ENCODE measurements around the gene CYP26B1.
"Not testable (repeated sequence)": the region's sequence is repeated elsewhere in the genome, so short reads cannot be mapped to it uniquely, and the experiment has no call there.

CYP26B1 gene

DNA sequence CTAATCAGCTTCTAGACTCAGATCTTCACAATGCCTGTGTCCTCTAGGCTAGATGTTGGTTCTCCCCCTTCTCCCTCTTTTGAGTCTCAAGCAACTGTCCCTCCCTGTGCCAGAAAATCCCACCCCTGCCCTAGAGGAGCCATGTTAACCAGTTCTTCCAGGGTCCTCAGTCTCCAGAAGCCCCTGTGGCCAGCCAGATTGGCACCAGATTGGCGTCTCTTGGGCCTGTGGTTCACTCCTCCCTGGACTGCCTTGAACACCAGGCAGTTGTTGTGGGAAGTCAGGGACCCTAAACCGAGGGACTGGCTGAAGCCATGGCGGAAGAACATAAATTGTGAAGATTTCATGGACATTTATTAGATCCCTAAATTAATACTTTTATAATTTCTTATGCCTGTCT lies 36.6 kb downstream of the CYP26B1 start:
- DNase-seq (ENCODE audit: extremely low read depth in 1 of 2, low read depth in 1 of 2): no peak

DNA sequence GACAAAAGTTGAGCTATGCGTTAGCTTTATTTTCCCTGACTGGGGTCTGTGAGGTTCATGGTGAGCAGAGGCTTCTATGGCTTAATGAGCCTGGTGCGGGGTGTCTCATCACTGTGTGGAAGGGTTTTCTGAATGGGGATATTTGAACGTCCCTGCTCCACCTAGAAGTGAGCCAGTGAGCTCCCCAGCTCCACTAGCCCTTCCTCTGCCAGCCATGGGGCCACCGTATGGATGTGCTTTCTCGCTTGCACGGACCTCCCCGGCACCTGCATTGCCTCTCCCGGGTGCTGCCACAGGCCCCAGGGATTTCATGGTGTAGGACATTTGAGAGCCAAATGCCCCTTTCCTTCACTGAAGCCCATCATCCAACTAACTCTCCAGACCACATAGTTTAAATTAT lies 37.8 kb downstream of the CYP26B1 start:
- DNase-seq (ENCODE audit: extremely low read depth in 1 of 2, low read depth in 1 of 2): no peak

DNA sequence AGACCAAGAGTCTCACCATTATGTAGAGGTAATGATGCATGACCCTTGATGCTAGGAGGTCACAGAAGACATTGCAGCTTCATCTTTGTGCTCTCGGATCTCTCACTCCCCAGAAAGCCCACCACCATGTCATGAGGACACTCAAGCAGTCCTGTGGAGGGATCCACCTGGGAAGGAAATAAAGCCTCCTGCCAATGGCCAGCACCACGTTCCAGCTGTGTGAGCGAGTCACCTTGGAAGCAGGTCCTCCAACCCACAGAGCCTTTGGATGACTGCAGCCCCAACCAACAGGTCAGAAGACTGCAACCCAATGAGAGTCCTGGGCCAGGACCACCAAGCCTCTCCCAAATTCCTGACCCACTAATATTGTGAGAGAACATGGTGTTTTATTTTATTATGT lies 38.4 kb downstream of the CYP26B1 start:
- no peak for DNase-seq (ENCODE audit: extremely low read depth in 1 of 2, low read depth in 1 of 2)

DNA sequence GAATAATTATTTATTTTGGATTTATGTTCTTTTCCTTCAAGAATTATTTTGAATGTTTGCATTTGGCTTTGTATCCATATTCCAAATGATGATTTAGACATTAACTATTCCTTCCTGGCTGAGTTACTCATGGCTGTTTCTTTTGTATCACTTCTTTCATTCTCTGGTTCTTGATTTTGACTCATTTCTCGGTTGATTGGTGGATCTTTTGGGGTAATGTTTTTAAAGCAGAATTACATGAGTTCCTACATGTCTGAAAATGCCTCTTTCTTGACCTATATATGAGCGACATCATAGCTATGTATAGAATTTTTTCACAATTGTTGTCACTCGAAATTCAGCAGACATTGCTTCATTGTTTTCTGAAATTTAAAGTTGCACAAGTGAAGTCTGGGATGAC lies 39.5 kb downstream of the CYP26B1 start:
- DNase-seq (ENCODE audit: extremely low read depth in 1 of 2, low read depth in 1 of 2): no peak

DNA sequence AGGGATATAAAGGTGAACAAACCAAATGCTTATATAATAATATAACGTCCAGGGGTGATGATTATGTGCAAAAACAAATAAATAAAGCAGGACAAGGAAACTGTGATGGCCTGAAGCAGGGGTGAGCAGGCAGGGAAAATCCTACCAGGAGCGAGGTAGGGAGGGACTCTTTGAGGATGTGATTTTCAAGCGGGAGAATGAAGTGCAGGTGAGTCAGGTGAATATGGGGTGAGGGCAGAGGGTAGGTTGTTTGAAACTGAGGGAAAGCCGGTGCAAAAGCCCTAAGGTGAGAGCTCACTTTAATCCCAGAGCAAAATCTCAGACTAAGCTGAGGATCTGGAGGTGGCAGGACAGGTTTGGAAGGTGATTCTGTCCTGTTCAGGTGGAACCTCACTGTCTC lies 40.7 kb downstream of the CYP26B1 start:
- DNase-seq (ENCODE audit: extremely low read depth in 1 of 2, low read depth in 1 of 2): no peak

DNA sequence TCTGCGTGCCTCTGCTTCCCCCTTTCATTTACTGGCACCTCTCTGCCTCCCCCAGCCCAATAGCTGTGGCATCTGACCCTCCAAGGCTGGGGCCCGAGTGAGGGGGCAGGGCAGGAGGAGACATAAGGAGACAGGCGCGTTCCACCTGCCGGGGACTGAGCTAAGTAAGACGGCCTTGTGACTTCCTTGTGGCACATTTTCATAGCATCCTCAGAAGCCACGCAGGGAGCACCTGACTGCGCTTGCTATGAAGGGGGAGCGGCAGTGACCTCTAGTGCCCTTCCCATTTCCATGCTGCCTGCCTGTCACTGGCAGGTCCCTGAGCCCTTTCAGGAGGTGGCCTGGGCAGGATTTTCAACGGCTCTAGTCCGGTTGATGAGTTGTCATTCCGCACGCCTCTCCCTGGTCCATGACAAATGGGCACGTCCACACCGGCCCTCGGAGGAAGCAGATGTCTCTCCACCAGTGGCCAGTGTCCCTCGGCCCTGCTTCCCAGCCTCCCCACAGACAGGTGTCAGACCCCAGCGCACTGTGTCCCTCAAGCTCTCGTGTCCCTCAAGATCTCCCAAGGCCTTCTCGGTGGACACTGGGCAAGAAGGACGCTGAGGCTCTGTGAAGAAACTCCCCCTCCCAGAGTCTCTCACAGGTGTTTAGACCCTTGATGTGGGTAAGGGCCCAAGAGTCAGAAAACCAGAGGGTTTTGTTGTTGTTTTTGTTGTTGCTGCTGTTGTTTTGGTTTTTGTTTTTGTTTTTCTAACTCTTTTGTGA lies 42.7 kb downstream of the CYP26B1 start:
- no peak for DNase-seq (ENCODE audit: extremely low read depth in 1 of 2, low read depth in 1 of 2)

DNA sequence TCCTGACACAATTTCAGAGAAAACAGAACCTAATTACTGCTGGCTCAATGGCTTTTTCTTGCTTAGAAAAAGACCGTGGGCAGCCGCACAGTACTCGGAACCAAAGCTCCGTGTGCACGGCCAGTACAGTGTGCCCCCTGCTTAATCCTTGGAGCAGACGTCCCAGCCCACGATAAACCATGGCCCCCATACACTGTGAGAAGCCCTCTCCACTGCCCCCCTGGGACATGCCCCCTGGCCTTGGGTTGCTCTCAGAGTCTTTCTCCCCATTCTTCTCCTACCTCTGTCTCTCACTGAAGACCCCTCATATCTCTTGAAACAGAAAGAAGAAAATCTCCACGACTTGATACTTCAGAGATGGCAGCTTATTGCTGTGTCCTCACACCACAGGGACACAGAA lies 44.0 kb downstream of the CYP26B1 start:
- DNase-seq (ENCODE audit: extremely low read depth in 1 of 2, low read depth in 1 of 2): no peak

DNA sequence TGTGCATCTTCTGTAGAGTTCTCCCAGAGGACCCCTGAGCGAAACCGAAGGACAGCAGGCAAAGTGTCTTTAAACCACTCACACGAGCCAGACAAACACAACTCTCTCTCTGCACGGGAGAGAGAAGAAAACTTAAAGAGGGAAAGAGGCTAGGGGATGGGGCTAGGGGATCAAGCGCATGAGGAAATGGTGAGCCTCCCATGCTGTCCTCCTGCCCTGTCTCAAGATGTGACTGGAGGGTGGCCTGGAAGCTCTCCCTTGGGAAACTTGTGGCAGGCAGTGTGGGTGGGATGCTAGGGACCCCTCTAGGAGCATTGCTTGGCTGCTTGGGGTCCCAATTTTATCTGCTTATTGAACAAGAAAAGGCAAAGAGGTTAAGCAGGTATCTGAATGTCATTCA lies 44.5 kb downstream of the CYP26B1 start:
- no peak for DNase-seq (ENCODE audit: extremely low read depth in 1 of 2, low read depth in 1 of 2)

DNA sequence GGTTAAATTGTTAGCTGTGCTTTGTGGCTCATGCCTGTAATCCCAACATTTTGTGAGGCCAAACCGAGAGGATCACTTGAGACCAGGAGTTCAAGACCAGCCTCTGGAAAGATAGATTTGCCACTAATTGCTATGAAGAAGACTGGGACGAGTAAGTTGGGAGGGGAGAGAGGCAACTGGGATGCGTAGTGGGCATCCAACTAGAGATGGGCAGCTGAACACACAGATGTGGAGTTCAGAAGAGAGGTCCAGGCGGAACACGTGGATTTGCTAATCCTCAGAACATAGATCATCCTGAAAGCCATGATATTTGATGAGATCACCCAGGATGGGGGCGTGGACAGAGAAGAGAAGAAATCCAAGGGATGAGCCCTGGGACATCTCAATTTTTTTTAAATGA lies 48.7 kb downstream of the CYP26B1 start:
- DNase-seq (ENCODE audit: extremely low read depth in 1 of 2, low read depth in 1 of 2): no peak

DNA sequence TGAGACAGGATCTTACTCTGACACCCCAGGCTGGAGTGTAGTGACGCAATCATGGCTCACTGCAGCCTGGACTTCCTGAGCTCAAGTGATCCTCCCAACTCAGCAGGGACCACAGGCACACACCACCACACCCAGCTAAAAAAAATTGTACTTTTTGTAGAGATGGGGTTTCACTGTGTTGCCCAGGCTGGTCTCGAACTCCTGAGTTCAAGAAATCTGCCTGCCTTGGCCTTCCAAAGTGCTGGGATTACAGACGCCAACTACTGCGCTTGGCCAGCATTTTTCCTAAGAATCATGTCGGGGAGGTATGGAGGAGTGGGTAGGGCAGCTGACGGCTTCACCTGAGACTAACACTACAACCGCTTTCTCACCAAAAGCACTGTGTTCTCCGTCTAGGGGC lies 50.4 kb downstream of the CYP26B1 start:
- DNase-seq (ENCODE audit: extremely low read depth in 1 of 2, low read depth in 1 of 2): no peak

DNA sequence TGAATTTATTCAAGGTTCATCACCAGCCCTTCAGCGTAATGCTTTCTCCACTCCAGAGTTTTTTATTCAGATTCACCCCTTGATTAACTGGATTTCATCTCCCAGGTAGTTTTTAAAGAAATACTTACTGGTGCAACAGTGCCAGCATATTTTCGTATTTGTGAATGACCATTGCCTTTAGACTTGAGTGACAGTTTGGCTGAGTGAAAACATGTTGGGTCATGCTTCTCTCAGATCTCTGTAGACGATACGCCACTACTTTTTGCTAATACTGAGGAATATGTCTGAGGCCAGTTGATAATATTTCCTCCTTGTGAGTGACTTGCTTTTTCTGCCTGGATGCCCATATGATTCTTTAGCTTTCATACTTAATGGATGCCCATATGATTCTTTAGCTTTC lies 51.5 kb downstream of the CYP26B1 start:
- no peak for DNase-seq (ENCODE audit: extremely low read depth in 1 of 2, low read depth in 1 of 2)

DNA sequence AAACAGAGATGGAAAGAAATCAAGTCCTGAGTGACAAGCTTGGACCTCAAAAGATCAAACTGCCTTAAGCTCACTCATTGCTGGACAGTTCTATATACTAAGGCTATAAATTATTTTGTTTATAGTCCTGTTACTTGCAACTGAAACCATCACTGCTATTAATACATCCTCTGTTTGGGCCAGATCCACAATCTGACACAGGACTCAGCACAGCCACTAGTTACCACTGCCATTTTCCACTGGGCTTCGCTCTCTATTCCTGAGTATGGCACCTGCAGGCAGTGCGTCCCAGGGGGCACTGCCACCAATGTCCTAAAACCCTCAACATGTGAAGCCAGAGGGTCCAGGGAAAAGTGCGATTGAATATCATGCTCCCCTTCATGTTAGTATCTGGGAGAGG lies 52.3 kb downstream of the CYP26B1 start:
- DNase-seq (ENCODE audit: extremely low read depth in 1 of 2, low read depth in 1 of 2): no peak

DNA sequence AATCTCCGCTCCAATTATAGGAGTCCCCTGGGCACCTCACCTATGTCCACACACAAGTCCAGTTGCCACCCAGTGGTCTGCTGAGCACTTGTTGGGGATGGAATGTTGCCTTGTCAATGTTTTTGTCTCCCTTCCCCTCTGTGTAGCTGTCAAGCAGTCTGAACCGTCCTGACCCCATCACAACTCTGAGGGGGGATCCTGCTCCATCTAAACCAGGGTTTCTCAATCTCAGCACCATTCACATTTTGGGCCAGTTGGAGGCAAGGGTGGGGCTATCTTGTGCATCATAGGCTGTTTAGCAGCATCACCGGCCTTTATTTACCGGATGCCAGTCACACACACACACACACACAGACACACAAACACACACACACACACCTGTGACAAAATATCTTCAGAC lies 53.0 kb downstream of the CYP26B1 start:
- no peak for DNase-seq (ENCODE audit: extremely low read depth in 1 of 2, low read depth in 1 of 2)

DNA sequence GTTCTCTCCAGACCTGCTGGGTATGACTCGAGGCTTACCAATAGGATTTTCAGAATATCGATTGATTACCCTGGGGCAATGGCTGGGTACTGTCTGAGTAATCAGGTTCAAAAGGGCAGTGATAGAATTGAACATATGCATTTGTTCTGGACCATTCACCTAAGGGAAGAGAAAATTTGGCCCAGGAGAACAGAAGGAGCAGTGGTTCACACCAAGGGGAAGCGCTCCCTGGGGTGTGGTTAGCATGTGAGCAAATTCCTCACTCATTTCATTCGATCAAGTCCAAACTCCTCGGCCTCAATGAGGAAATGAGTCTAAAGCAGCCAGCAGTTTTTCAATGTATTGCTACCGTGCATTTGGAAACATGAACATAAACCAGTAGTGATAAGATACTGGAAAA lies 55.6 kb downstream of the CYP26B1 start:
- DNase-seq (ENCODE audit: extremely low read depth in 1 of 2, low read depth in 1 of 2): no peak

DNA sequence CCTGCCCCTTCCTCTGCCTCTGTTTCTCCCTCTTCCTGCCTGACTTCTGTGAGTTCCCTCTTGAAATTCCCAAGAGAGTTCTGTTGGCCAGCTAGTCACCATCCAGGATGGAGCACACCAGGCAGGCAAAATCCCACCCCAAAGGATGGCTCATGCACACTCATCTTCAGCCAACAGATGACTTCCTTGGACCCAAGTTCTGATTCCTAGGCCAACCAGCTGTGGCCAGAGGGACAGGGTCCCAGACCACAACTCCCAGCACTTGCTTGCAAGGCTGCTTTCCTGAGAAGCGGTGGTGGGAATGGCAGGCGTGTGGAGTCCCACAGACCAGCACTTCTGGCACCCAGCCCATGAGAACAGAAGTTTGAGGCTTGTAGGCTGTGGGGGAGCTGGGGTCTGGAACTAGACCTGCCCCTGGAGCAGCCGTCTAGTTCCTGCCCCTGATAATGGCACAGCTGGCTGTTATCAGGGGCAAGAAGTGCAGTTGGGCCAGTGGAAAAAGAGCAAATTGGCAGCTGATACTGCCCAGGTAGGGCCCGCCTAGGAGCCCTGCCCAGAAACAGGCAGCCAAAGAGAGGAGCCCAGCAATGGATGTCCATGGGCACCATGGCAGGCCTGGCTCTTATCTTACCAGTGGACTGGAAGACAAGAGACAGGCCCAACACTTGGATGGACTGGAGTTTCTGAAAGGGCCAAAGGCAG lies 56.7 kb downstream of the CYP26B1 start:
- DNase-seq (ENCODE audit: extremely low read depth in 1 of 2, low read depth in 1 of 2): no peak

DNA sequence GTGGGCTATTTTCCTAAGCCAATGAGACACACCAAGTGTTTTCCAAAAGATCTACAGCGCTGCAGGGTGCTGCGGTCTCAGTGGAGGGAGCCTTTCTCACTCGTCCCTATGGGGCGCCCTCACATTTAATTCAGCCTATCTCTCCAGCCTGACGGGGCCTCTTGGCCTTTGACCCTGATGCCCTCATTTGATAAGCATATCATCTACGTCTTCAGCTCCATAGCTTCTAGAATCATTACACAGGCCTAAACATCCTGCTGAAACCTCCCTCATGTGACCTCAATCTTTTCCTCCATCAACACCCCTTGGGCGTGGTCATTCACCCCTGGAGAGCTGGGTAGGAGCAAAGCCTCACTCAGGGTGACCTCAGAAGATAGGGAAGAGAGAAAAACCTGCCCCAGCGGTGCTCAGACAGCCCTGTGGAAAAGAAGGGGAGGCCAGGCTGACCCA lies 57.4 kb downstream of the CYP26B1 start:
- DNase-seq (ENCODE audit: extremely low read depth in 1 of 2, low read depth in 1 of 2): no peak

DNA sequence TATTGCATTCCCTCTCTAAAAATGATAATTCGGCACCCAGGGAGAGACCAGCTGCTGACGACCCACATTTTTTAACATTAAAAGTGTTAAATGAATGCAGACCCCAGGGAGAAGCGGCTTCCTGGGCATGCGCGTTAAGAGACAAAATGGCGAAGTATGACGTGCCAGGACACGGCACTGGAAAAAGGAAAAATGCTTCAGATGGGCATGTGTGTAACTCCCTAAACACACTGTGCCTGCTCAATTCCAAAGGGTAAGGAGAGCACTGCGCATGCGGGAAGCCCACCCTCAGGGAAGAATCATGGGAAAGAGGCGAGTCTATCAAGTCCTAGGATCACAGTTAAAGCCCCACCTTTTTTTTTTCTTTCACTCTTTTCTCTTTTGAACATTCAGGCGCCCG lies 58.1 kb downstream of the CYP26B1 start:
- DNase-seq (ENCODE audit: extremely low read depth in 1 of 2, low read depth in 1 of 2): no peak

DNA sequence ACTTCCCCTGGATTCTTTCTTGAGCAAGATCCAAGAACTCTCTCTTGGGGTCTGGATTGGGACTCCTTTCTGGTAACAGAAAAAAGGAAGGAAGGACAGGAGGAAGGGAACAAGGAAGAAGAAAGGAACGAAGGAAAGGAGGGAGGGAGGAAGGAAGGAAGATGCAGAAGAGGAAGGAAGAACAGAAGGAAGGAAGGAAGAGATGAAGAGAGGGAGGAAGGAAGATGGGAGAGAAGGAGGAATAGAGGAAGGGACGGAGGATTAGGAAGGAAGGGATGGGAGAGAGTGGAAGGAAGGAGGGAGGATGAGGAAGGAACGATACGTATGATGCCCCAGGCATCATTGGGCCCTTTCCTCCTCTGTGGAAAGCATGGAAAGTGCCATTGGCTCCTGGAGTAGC lies 58.6 kb downstream of the CYP26B1 start:
- DNase-seq (ENCODE audit: extremely low read depth in 1 of 2, low read depth in 1 of 2): no peak

DNA sequence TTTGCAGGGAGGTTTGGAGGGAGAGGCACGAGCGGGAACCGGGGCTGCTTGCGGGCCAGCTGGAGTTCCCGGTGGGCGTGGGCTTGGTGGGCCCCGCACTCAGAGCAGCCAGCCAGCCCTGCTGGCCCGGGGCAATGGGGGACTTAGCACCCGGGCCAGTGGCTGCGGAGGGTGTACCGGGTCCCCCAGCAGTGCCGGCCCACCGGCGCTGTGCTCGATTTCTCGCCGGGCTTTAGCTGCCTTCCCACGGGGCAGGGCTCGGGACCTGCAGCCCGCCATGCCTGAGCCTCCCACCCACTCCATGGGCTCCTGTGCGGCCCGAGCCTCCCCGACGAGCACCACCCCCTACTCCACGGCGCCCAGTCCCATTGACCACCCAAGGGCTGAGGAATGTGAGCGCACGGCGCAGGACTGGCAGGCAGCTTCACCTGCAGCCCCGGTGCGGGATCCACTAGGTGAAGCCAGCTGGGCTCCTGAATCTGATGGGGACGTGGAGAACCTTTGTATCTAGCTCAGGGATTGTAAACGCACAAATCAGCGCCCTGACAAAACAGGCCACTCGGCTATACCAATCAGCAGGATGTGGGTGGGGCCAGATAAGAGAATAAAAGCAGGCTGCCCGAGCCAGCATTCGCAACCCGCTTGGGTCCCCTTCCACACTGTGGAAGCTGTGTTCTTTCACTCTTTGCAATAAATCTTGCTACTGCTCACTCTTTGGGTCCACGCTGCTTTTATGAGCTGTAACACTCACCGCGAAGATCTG lies 60.6 kb downstream of the CYP26B1 start:
- DNase-seq (ENCODE audit: extremely low read depth in 1 of 2, low read depth in 1 of 2): not testable (repeated sequence)

DNA sequence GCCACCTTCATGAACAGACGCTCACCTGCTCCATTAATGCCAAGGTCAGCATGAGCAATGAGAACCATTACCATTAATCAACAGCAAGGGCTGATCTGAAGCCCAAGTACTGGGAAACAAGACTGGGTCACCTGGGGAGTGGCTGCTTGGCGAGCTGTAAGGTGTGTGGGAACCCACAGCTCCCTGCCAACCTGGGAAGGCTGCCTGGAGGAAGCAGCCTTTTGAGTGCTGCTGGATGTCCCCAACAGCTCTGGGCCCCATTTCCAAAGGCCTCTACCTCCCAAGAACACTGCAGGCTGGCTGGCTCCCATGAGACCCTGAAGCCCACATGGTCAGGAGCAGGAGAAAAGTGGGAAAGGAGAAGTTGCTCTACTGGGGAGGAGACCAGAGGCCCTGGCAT lies 62.1 kb downstream of the CYP26B1 start:
- DNase-seq (ENCODE audit: extremely low read depth in 1 of 2, low read depth in 1 of 2): no peak

DNA sequence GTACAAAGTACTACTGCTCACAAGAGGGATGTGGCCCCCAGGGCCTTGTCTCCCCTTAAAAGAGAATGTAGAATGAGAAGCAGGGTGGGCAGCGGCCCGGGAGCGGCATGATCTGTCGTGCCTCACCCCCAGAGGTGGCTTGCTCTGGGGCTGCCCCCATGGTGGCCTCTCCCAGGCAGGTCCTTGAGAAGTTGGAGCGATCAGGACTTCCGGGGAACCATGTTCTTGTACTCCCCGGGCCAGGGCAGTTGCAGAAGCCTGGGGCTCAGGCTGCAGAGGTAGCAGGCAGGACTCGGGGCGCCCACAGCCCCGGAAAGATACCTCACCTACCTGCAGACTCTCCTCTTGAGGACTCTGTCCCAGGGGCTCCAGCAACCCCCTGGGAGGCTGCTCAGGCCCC lies 62.6 kb downstream of the CYP26B1 start:
- DNase-seq (ENCODE audit: extremely low read depth in 1 of 2, low read depth in 1 of 2): no peak

DNA sequence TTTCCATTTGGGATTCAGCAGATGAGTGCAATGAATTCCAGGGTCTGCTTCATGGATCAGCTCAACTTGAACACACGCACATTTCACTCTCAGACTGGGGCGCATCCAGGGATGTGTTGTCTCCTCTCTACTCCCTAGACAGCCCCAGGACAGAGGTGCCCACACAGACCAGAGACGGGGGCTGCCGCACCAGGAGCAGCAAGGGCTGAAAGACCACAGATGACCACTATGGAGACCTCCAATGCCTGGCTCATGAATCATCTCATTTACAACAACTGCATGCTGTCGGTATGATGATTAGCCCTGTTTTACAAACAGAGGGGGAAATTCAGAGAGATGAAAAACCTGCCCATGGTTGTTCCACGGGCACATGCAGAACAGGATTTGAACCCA lies 63.1 kb downstream of the CYP26B1 start:
- no peak for DNase-seq (ENCODE audit: extremely low read depth in 1 of 2, low read depth in 1 of 2)
